H9 (cell line): ENCODE results near the gene ERCC6L2. TPM values are rescaled to one million over a fixed set of nuclear protein-coding genes. Genes with fewer than 3 reads are reported as not detected.

Source experiments
- DNase-seq: peaks from one replicate; pipeline ENCODE4 v3.0.0-alpha.2; 2017
- H2AFZ ChIP-seq: one replicate; pipeline ENCODE4 v1.6.1; 2013; ENCODE audit warnings: mild to moderate bottlenecking, low read length, control low read depth, moderate library complexity
- H2AK5ac ChIP-seq: 2 replicates; pipeline ENCODE4 v1.6.1; 2013; ENCODE audit warnings: low read length, control low read depth, mixed read lengths; ENCODE audit not compliant: insufficient read length
- H2BK120ac ChIP-seq: one replicate; pipeline ENCODE4 v1.6.1; 2013; ENCODE audit warnings: low read depth, mild to moderate bottlenecking, low read length, control low read depth, inconsistent platforms; ENCODE audit not compliant: poor library complexity, severe bottlenecking
- H2BK12ac ChIP-seq: 2 replicates; pipeline ENCODE4 v1.6.1; 2013; ENCODE audit warnings: low read length, control low read depth, mixed read lengths, low read depth; ENCODE audit not compliant: insufficient read length
- H2BK15ac ChIP-seq: 2 replicates; pipeline ENCODE4 v1.6.1; 2013; ENCODE audit warnings: low read depth, low read length, control low read depth
- H2BK20ac ChIP-seq: one replicate; pipeline ENCODE4 v1.6.1; 2013; ENCODE audit warnings: low read depth, mild to moderate bottlenecking, low read length, control low read depth, inconsistent platforms; ENCODE audit not compliant: poor library complexity, severe bottlenecking
- H2BK5ac ChIP-seq: 2 replicates; pipeline ENCODE4 v1.6.1; 2013; ENCODE audit warnings: low read length, control low read depth, mixed read lengths; ENCODE audit not compliant: insufficient read length
- H3K14ac ChIP-seq: 2 replicates; pipeline ENCODE4 v1.6.1; 2013; ENCODE audit warnings: low read length, control low read depth; ENCODE audit not compliant: insufficient read depth
- H3K18ac ChIP-seq: 2 replicates; pipeline ENCODE4 v1.6.1; 2013; ENCODE audit warnings: low read depth, mild to moderate bottlenecking, mixed read lengths, low read length, control low read depth; ENCODE audit not compliant: insufficient read length
- H3K23ac ChIP-seq: 2 replicates; pipeline ENCODE4 v1.6.1; 2013; ENCODE audit warnings: low read length, control low read depth, mixed read lengths, low read depth; ENCODE audit not compliant: insufficient read length
- H3K23me2 ChIP-seq: 2 replicates; pipeline ENCODE4 v1.6.1; 2013; ENCODE audit warnings: low read depth, mild to moderate bottlenecking, mixed read lengths, low read length, control low read depth; ENCODE audit not compliant: insufficient read length, poor library complexity, severe bottlenecking
- H3K27ac ChIP-seq: 2 replicates; pipeline ENCODE4 v1.5.1; 2013; ENCODE audit warnings: low read length, control low read depth, mixed read lengths, low read depth; ENCODE audit not compliant: insufficient read length
- H3K27me3 ChIP-seq: 2 replicates; pipeline ENCODE4 v1.6.1; 2013; ENCODE audit warnings: low read length, control low read depth, inconsistent platforms; ENCODE audit not compliant: insufficient read depth
- H3K4ac ChIP-seq: 2 replicates; pipeline ENCODE4 v1.6.1; 2013; ENCODE audit warnings: low read depth, mild to moderate bottlenecking, control low read depth, inconsistent platforms, low read length, moderate library complexity
- H3K4me1 ChIP-seq: 2 replicates; pipeline ENCODE4 v1.6.1; 2013; ENCODE audit warnings: low read length, control low read depth, inconsistent platforms; ENCODE audit not compliant: insufficient read depth
- H3K4me2 ChIP-seq: 2 replicates; pipeline ENCODE4 v1.6.1; 2013; ENCODE audit warnings: low read length, control low read depth, mixed read lengths; ENCODE audit not compliant: insufficient read length, insufficient read depth
- H3K56ac ChIP-seq: 2 replicates; pipeline ENCODE4 v1.6.1; 2013; ENCODE audit warnings: low read depth, mild to moderate bottlenecking, mixed read lengths, low read length, control low read depth; ENCODE audit not compliant: insufficient read length
- H3K79me1 ChIP-seq: 2 replicates; pipeline ENCODE4 v1.6.1; 2013; ENCODE audit warnings: low read depth, mild to moderate bottlenecking, moderate library complexity, low read length, control low read depth, inconsistent platforms; ENCODE audit not compliant: insufficient read depth, poor library complexity, severe bottlenecking
- H3K79me2 ChIP-seq: 2 replicates; pipeline ENCODE4 v1.6.1; 2013; ENCODE audit warnings: low read length, control low read depth, inconsistent platforms; ENCODE audit not compliant: insufficient read depth
- H3K9ac ChIP-seq: 2 replicates; pipeline ENCODE4 v1.6.1; 2013; ENCODE audit warnings: low read length, control low read depth, mixed read lengths; ENCODE audit not compliant: insufficient read length; ENCODE audit errors: extremely low read depth
- H3K9me3 ChIP-seq: one replicate; pipeline ENCODE4 v1.6.1; 2013; ENCODE audit warnings: low read depth, low read length, inconsistent platforms; ENCODE audit not compliant: control insufficient read depth
- H3T11ph ChIP-seq: one replicate; pipeline ENCODE4 v1.6.1; 2013; ENCODE audit warnings: mild to moderate bottlenecking, low read length, control low read depth, inconsistent platforms
- H4K20me1 ChIP-seq: one replicate; pipeline ENCODE4 v1.6.1; 2013; ENCODE audit not compliant: control insufficient read depth, insufficient read length, insufficient read depth
- H4K5ac ChIP-seq: 2 replicates; pipeline ENCODE4 v1.6.1; 2013; ENCODE audit warnings: low read depth, mild to moderate bottlenecking, mixed read lengths, low read length, control low read depth; ENCODE audit not compliant: insufficient read length
- H4K8ac ChIP-seq: replicated peaks from 2 replicates; pipeline ENCODE4 v1.6.1; 2013; ENCODE audit warnings: low read length, control low read depth, mixed read lengths, low read depth; ENCODE audit not compliant: insufficient read length
- H4K91ac ChIP-seq: 2 replicates; pipeline ENCODE4 v1.6.1; 2013; ENCODE audit warnings: low read depth, mild to moderate bottlenecking, moderate library complexity, mixed read lengths, low read length, control low read depth; ENCODE audit not compliant: insufficient read length
- H3K27ac Mint-ChIP-seq, 3 experiments: 2 replicates in 2 of 3; 3 replicates in 1 of 3; pipeline ENCODE4 v1.8.0; 2020 to 2021; ENCODE audit warnings: mixed read lengths in 3 of 3, mild to moderate bottlenecking in 1 of 3, moderate library complexity in 1 of 3
- H3K27me3 Mint-ChIP-seq: 2 replicates; pipeline ENCODE4 v1.8.0; 2021; ENCODE audit warnings: low read depth, mild to moderate bottlenecking, moderate library complexity, mixed read lengths
- H3K36me3 Mint-ChIP-seq, 3 experiments: 2 replicates in 2 of 3; 3 replicates in 1 of 3; pipeline ENCODE4 v1.8.0; 2020 to 2021; ENCODE audit warnings: low read depth in 3 of 3, mixed read lengths in 3 of 3; ENCODE audit not compliant: insufficient read depth in 1 of 3
- H3K4me1 Mint-ChIP-seq, 2 experiments: 2 replicates each; pipeline ENCODE4 v1.8.0; 2020; ENCODE audit warnings: mixed read lengths in 2 of 2
- H3K4me3 Mint-ChIP-seq, 2 experiments: 2 replicates in 1 of 2; 3 replicates in 1 of 2; pipeline ENCODE4 v1.8.0; 2020 to 2021; ENCODE audit warnings: mild to moderate bottlenecking in 2 of 2, mixed read lengths in 2 of 2, moderate library complexity in 1 of 2
- H3K9me3 Mint-ChIP-seq, 2 experiments: 2 replicates in 1 of 2; 3 replicates in 1 of 2; pipeline ENCODE4 v1.8.0; 2020; ENCODE audit warnings: mild to moderate bottlenecking in 2 of 2, mixed read lengths in 2 of 2, moderate library complexity in 1 of 2
- WGBS: extraction: QIAGEN DNeasy Blood & Tissue Kit; methylation state at CpG from one replicate; pipeline ENCODE4 v1.1.7; 2013; ENCODE audit warnings: missing lambda C conversion rate, low lambda C conversion rate, mixed read lengths; ENCODE audit not compliant: insufficient read length; ENCODE audit errors: extremely low coverage; 5-methylcytosine and 5-hydroxymethylcytosine counted together
- total RNA-seq: library from RNA; stranded (reverse); gene quantifications from 2 replicates; pipeline ENCODE4 v1.2.1, GENCODE V29; 2021
- TF ChIP-seq, protein P1 (sequence below): fragments of 200-600 bp; sonication (generic); conservative IDR thresholded peaks from 3 replicates; pipeline ENCODE4 v1.8.0; 2021; ENCODE audit warnings: antibody characterized with exemption, mild to moderate bottlenecking

The ERCC6L2 gene
- total RNA-seq, 1 experiment from 2014 or later: 57.7 TPM

DNA sequence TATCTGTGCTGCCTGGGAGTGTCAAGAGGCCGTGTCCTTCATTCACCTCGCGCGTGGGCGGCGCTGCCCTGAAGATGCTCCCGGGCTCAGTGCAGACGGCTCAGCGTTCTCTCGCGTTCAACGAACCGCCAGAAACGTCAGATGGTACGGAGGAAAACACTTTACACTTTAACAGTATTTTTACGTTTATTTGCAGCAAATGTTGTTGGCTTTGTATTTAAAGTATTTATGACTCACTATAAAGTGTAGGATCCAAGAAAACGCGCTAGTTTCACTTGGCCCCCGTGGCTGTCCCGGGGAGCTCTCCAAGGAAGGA lies 544 bp upstream of the ERCC6L2 start:
- Histone ChIP-seq H3K18ac (peak overlapping the region; percentile 21), H2BK120ac (no peak overlapping the region), H3K27me3 (no peaks in the 10 kb centered on the region), H3K4ac (no peak overlapping the region), H3K4me1 (peaks cover 3% of the 10 kb centered on the region; the same call in 1 of the 2 replicates), H3K23me2 (peaks cover 6% of the 10 kb centered on the region), H3K56ac (no peak overlapping the region), H2BK20ac (no peak overlapping the region), H3K23ac (no peak overlapping the region), H3K27ac (no peak overlapping the region), H4K8ac (no peak overlapping the region), H3K9me3 (no peaks in the 10 kb centered on the region), H2AK5ac (no peak overlapping the region), H3K4me2 (peak overlapping the region; percentile 92), H2BK5ac (no peak overlapping the region), H3K14ac (peak overlapping the region; percentile 53; the same call in 1 of the 2 replicates), H4K20me1 (no peaks in the 10 kb centered on the region), H4K5ac (no peak overlapping the region), H3K79me1 (peaks cover 6% of the 10 kb centered on the region), H2BK12ac (no peak overlapping the region), H3K9ac (peak overlapping the region; percentile 92), H3T11ph (no peak overlapping the region), H4K91ac (no peak overlapping the region), H3K79me2 (peaks cover 5% of the 10 kb centered on the region; the same call in 1 of the 2 replicates), H2AFZ (no peak overlapping the region), H2BK15ac (no peak overlapping the region)
- Mint-ChIP-seq H3K27ac (peak overlapping the region in 2 of 3 experiments; percentile 99 to 100; a peak in 6 of 7 replicates), H3K36me3 (peaks cover 3 to 9% (median 9%) of the 10 kb centered on the region in 3 experiments; a peak in 5 of 7 replicates), H3K9me3 (no peaks in the 10 kb centered on the region), H3K4me1 (peaks cover 9 to 12% of the 10 kb centered on the region in 2 experiments), H3K27me3 (no peaks in the 10 kb centered on the region), H3K4me3 (no peak overlapping the region)
- TF ChIP-seq, protein P1, sequence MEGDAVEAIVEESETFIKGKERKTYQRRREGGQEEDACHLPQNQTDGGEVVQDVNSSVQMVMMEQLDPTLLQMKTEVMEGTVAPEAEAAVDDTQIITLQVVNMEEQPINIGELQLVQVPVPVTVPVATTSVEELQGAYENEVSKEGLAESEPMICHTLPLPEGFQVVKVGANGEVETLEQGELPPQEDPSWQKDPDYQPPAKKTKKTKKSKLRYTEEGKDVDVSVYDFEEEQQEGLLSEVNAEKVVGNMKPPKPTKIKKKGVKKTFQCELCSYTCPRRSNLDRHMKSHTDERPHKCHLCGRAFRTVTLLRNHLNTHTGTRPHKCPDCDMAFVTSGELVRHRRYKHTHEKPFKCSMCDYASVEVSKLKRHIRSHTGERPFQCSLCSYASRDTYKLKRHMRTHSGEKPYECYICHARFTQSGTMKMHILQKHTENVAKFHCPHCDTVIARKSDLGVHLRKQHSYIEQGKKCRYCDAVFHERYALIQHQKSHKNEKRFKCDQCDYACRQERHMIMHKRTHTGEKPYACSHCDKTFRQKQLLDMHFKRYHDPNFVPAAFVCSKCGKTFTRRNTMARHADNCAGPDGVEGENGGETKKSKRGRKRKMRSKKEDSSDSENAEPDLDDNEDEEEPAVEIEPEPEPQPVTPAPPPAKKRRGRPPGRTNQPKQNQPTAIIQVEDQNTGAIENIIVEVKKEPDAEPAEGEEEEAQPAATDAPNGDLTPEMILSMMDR: no peak
- DNase-seq: peak; percentile 31
- no CpG with 5 or more reads among the region's 20 CpGs for WGBS
